Measurements from ENCODE around the gene RITA1.

The RITA1 gene

GRCh38 chr12:113228394-113229028, 43.0 kb downstream of the RITA1 start:
- H3K4me1 ChIP-seq = no peaks in the 10 kb centered on the region
- DNase-seq = no peak
- no peak overlapping the region for H3K4me3 ChIP-seq (ENCODE audit: low read depth, low read length)
- peaks cover 35% of the 10 kb centered on the region for H3K36me3 ChIP-seq
- H3K9me3 ChIP-seq = no peaks in the 10 kb centered on the region
- H3K27me3 ChIP-seq = no peaks in the 10 kb centered on the region
- TF ChIP-seq CTCF (IDR thresholded peaks at IDR 0.05; ENCODE audit: low read depth, low read length) = no peak

- no peaks in the 10 kb centered on the region for H3K4me1 ChIP-seq
- DNase-seq = no peak
- peaks cover 35% of the 10 kb centered on the region for H3K36me3 ChIP-seq
- H3K4me3 ChIP-seq (ENCODE audit: low read depth, low read length) = no peak overlapping the region
- H3K27me3 ChIP-seq = no peaks in the 10 kb centered on the region
- no peak for TF ChIP-seq CTCF (IDR thresholded peaks at IDR 0.05; ENCODE audit: low read depth, low read length)
- H3K9me3 ChIP-seq = no peaks in the 10 kb centered on the region
Observed at GRCh38 chr12:113230315-113231234, 45.1 kb downstream of the RITA1 start.

- no peak overlapping the region for H3K4me3 ChIP-seq (ENCODE audit: low read depth, low read length)
- no peak for DNase-seq
- TF ChIP-seq CTCF (IDR thresholded peaks at IDR 0.05; ENCODE audit: low read depth, low read length) = no peak
- no peaks in the 10 kb centered on the region for H3K27me3 ChIP-seq
- no peaks in the 10 kb centered on the region for H3K4me1 ChIP-seq
- peaks cover 35% of the 10 kb centered on the region for H3K36me3 ChIP-seq
- H3K9me3 ChIP-seq = no peaks in the 10 kb centered on the region
Observed at GRCh38 chr12:113231235-113232088, 45.9 kb downstream of the RITA1 start.

- H3K4me1 ChIP-seq = no peaks in the 10 kb centered on the region
- H3K4me3 ChIP-seq (ENCODE audit: low read depth, low read length) = no peak overlapping the region
- peaks cover 35% of the 10 kb centered on the region for H3K36me3 ChIP-seq
- DNase-seq = no peak
- no peaks in the 10 kb centered on the region for H3K27me3 ChIP-seq
- no peak for TF ChIP-seq CTCF (IDR thresholded peaks at IDR 0.05; ENCODE audit: low read depth, low read length)
- H3K9me3 ChIP-seq = no peaks in the 10 kb centered on the region
Observed at GRCh38 chr12:113232089-113232839, 46.7 kb downstream of the RITA1 start.

- no peaks in the 10 kb centered on the region for H3K4me1 ChIP-seq
- H3K9me3 ChIP-seq = no peaks in the 10 kb centered on the region
- DNase-seq = no peak
- no peak for TF ChIP-seq CTCF (IDR thresholded peaks at IDR 0.05; ENCODE audit: low read depth, low read length)
- peaks cover 32% of the 10 kb centered on the region for H3K36me3 ChIP-seq
- H3K27me3 ChIP-seq = no peaks in the 10 kb centered on the region
- H3K4me3 ChIP-seq (ENCODE audit: low read depth, low read length) = no peak overlapping the region
Observed at GRCh38 chr12:113232840-113233585, 47.5 kb downstream of the RITA1 start.
